Liver (tissue), 9 donors: ENCODE results near the gene CD34. TPM values are rescaled to one million over a fixed set of nuclear protein-coding genes. Genes with fewer than 3 reads are reported as not detected.

Experiments used
- DNase-seq: peaks from one replicate; pipeline ENCODE4 v3.0.0-alpha.2; 2017; ENCODE audit warnings: low spot score
- H3K27ac ChIP-seq, 2 donors: one replicate each; pipeline ENCODE4 v1.7.0; 2013; ENCODE audit warnings: inconsistent platforms in 2 of 2, low read length in 2 of 2, control low read depth in 1 of 2, low read depth in 1 of 2, mild to moderate bottlenecking in 1 of 2
- H3K27me3 ChIP-seq, 4 donors: one replicate each; pipeline versions ENCODE4 v1.6.1 to v1.7.0; 2013; ENCODE audit warnings: low read length in 3 of 4, inconsistent platforms in 1 of 4, mild to moderate bottlenecking in 1 of 4, moderate library complexity in 1 of 4; ENCODE audit not compliant: control insufficient read depth in 4 of 4, insufficient read depth in 4 of 4
- H3K36me3 ChIP-seq, 4 donors: one replicate each; pipeline versions ENCODE4 v1.6.1 to v1.7.0; 2013; ENCODE audit warnings: low read length in 3 of 4, mild to moderate bottlenecking in 3 of 4, low read depth in 1 of 4, moderate library complexity in 1 of 4; ENCODE audit not compliant: control insufficient read depth in 4 of 4, insufficient read depth in 3 of 4
- H3K4me1 ChIP-seq, 4 donors: one replicate each; pipeline versions ENCODE4 v1.6.1 to v1.7.0; 2013; ENCODE audit warnings: low read length in 3 of 4, mild to moderate bottlenecking in 3 of 4, moderate library complexity in 1 of 4; ENCODE audit not compliant: control insufficient read depth in 4 of 4, insufficient read depth in 4 of 4
- H3K4me3 ChIP-seq, 3 donors: one replicate each; pipeline versions ENCODE4 v1.6.1 to v1.7.0; 2013; ENCODE audit warnings: low read length in 3 of 3, control low read depth in 1 of 3, low read depth in 1 of 3, mild to moderate bottlenecking in 1 of 3
- H3K9ac ChIP-seq, 2 donors: one replicate each; pipeline ENCODE4 v1.7.0; 2013; ENCODE audit warnings: low read length in 2 of 2, mild to moderate bottlenecking in 2 of 2, moderate library complexity in 2 of 2, control low read depth in 1 of 2, low read depth in 1 of 2
- H3K9me3 ChIP-seq, 4 donors: one replicate each; pipeline versions ENCODE4 v1.6.1 to v1.7.0; 2013; ENCODE audit warnings: low read length in 3 of 4; ENCODE audit not compliant: control insufficient read depth in 4 of 4
- CTCF ChIP-seq: fragments of 150-350 bp; IDR thresholded peaks from 2 replicates; pipeline ENCODE4 v1.5.1; 2017; ENCODE audit warnings: improper control_type of control experiment, low read depth, low read length; ENCODE audit not compliant: missing input control
- EGR1 ChIP-seq, 2 donors: IDR thresholded peaks; 2 replicates each; pipeline ENCODE4 v1.6.1; 2016 to 2018; ENCODE audit warnings: antibody characterized with exemption in 2 of 2, low read depth in 2 of 2
- FOXA1 ChIP-seq: IDR thresholded peaks from 2 replicates; pipeline ENCODE4 v1.6.1; 2016; ENCODE audit warnings: antibody characterized with exemption
- FOXA2 ChIP-seq: IDR thresholded peaks from 2 replicates; pipeline ENCODE4 v1.6.1; 2016; ENCODE audit warnings: antibody characterized with exemption
- GABPA ChIP-seq, 2 donors: IDR thresholded peaks in 1 of 2; conservative IDR thresholded peaks in 1 of 2; 2 replicates each; pipeline ENCODE4 v1.6.1; 2016; ENCODE audit warnings: antibody characterized with exemption in 2 of 2, mild to moderate bottlenecking in 1 of 2, moderate library complexity in 1 of 2
- HNF4G ChIP-seq: IDR thresholded peaks from 2 replicates; pipeline ENCODE4 v1.6.1; 2016; ENCODE audit warnings: antibody characterized with exemption
- JUND ChIP-seq, 2 donors: IDR thresholded peaks; 2 replicates each; pipeline ENCODE4 v1.6.1; 2016; ENCODE audit warnings: antibody characterized with exemption in 2 of 2
- MAX ChIP-seq: IDR thresholded peaks from 2 replicates; pipeline ENCODE4 v1.6.1; 2016; ENCODE audit warnings: antibody characterized with exemption
- NR2F2 ChIP-seq: IDR thresholded peaks from 2 replicates; pipeline ENCODE4 v1.6.1; 2016; ENCODE audit warnings: antibody characterized with exemption
- REST ChIP-seq: IDR thresholded peaks from 2 replicates; pipeline ENCODE4 v1.6.1; 2016; ENCODE audit warnings: antibody characterized with exemption, mild to moderate bottlenecking
- RXRA ChIP-seq, 2 donors: IDR thresholded peaks; 2 replicates each; pipeline ENCODE4 v1.6.1; 2017 to 2018; ENCODE audit warnings: antibody characterized with exemption in 2 of 2, mild to moderate bottlenecking in 1 of 2
- SP1 ChIP-seq: IDR thresholded peaks from 2 replicates; pipeline ENCODE4 v1.6.1; 2018; ENCODE audit warnings: antibody characterized with exemption, mild to moderate bottlenecking
- TAF1 ChIP-seq: conservative IDR thresholded peaks from 2 replicates; pipeline ENCODE4 v1.6.1; 2016; ENCODE audit warnings: antibody characterized with exemption, mild to moderate bottlenecking
- YY1 ChIP-seq: IDR thresholded peaks from 2 replicates; pipeline ENCODE4 v1.6.1; 2016; ENCODE audit warnings: antibody characterized with exemption, mild to moderate bottlenecking
- ZBTB33 ChIP-seq: IDR thresholded peaks from 2 replicates; pipeline ENCODE4 v1.6.1; 2016; ENCODE audit warnings: antibody characterized with exemption
- WGBS: extraction: QIAGEN DNeasy Blood & Tissue Kit; methylation state at CpG from one replicate; pipeline ENCODE4 v1.1.7; 2013; 5-methylcytosine and 5-hydroxymethylcytosine counted together
- polyA plus RNA-seq, 2 donors: library from polyadenylated mRNA; stranded (reverse) in 1 of 2; unstranded in 1 of 2; fragments of 200-250 nt in 1 of 2; fragments of >200 nt in 1 of 2; fragmentation: Nextera tagmentation in 1 of 2; extraction: Ambion mirVana in 1 of 2; gene quantifications; one replicate each; pipeline versions ENCODE4 v1.2.1 to v1.2.3, GENCODE V29; 2013 to 2015
- total RNA-seq, 2 donors: library from RNA; depleted of rRNA; stranded (reverse); fragments of >200 nt; gene quantifications; one replicate each; pipeline ENCODE4 v1.2.3, GENCODE V29; 2014
- TF ChIP-seq, protein P1 (sequence below): IDR thresholded peaks from 2 replicates; pipeline ENCODE4 v1.6.1; 2016; ENCODE audit warnings: antibody characterized with exemption
- donor health status: healthy.
- donor health status: healthy.
- donor health status: healthy.
- donor health status: healthy.
- donor health status: healthy.

Gene CD34
- total and polyA plus RNA-seq, 4 donors = 1.5 to 4.0 (median 1.8) TPM

DNA sequence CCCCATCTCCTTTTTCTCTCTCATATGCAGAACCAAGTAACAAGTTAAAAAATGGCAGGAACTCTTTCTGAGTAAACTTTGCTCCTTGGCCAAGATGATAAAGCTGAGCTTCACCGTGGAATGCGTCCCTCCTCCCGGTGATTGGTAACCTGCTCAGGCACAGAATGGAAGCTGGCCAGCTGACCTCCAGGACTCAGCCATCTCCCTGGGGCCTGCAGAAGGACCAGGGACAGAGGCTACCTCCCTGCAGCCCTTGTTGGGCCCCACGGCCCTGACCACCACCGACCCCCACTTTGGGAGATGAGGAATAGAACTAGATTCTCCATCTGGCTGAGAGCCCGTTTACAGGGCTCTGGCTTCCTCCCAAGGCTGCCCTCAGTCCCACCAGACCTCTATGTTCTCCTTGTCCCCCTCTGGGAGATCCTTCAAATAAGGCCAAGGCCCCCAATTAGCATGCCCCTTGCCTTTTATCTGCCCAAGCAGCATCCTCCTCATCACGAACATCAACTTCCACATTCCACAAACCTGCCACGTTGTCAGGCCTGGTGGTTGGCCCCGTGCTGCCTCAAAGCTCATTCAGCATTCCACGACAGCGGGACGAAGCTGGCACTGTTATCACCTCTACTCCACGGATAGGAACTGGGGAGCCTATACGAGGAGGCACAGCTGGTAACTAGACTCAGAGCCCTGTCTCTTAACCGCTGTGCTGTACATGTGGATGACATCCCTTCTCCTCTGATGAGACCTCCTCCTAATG is 74.2 kb downstream of the CD34 start:
- no peak for DNase-seq
- 85% methylated on average over 15 of the region's 15 CpGs for WGBS
- H3K4me1 ChIP-seq = no peaks in the 10 kb centered on the region
- no peaks in the 10 kb centered on the region for H3K27me3 ChIP-seq
- no peak overlapping the region for H3K4me3 ChIP-seq
- no peak overlapping the region for H3K27ac ChIP-seq
- no peaks in the 10 kb centered on the region for H3K36me3 ChIP-seq
- no peak overlapping the region for H3K9ac ChIP-seq
- no peak for TF ChIP-seq YY1
- TF ChIP-seq REST = no peak
- TF ChIP-seq ZBTB33 = no peak
- no peak for TF ChIP-seq TAF1
- TF ChIP-seq, protein P1, sequence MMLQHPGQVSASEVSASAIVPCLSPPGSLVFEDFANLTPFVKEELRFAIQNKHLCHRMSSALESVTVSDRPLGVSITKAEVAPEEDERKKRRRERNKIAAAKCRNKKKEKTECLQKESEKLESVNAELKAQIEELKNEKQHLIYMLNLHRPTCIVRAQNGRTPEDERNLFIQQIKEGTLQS = no peak
- TF ChIP-seq FOXA1 = no peak
- no peak for TF ChIP-seq NR2F2
- no peak for TF ChIP-seq JUND (IDR thresholded peaks at IDR 0.05)
- TF ChIP-seq CTCF = no peak
- no peak for TF ChIP-seq GABPA (IDR thresholded peaks at IDR 0.05 in 1 of 2, conservative IDR thresholded peaks at IDR 0.05 in 1 of 2)
- TF ChIP-seq FOXA2 = no peak
- TF ChIP-seq MAX = no peak
- H3K9me3 ChIP-seq = no peaks in the 10 kb centered on the region

GRCh38 chr1:207835958-207836357 is 75.0 kb downstream of the CD34 start:
- Histone ChIP-seq H3K9ac (no peak overlapping the region), H3K27ac (no peak overlapping the region), H3K9me3 (no peaks in the 10 kb centered on the region), H3K27me3 (no peaks in the 10 kb centered on the region), H3K36me3 (no peaks in the 10 kb centered on the region), H3K4me1 (no peaks in the 10 kb centered on the region), H3K4me3 (no peak overlapping the region)
- no peak for DNase-seq
- WGBS = 92% methylated on average over 6 of the region's 6 CpGs
- TF ChIP-seq, protein P1 = no peak
- TF ChIP-seq EGR1 (IDR thresholded peaks at IDR 0.05; ENCODE audit: low read depth in 2 of 2) (no peak), YY1 (no peak), CTCF (no peak), FOXA2 (no peak), REST (no peak), RXRA (IDR thresholded peaks at IDR 0.05) (no peak), SP1 (no peak), NR2F2 (no peak), TAF1 (no peak), HNF4G (no peak), MAX (no peak)
